HG03103 (cell line): ENCODE results near the gene EXOC6.
"Not testable (repeated sequence)": the region's sequence is repeated elsewhere in the genome, so short reads cannot be mapped to it uniquely, and the experiment has no call there.

Source experiments
- ATAC-seq: cut with Tn5 transposase; IDR thresholded peaks from one replicate; pipeline ENCODE4 v1.9.1; 2021; ENCODE audit warnings: low read depth; ENCODE audit not compliant: unreplicated experiment

The EXOC6 gene

DNA sequence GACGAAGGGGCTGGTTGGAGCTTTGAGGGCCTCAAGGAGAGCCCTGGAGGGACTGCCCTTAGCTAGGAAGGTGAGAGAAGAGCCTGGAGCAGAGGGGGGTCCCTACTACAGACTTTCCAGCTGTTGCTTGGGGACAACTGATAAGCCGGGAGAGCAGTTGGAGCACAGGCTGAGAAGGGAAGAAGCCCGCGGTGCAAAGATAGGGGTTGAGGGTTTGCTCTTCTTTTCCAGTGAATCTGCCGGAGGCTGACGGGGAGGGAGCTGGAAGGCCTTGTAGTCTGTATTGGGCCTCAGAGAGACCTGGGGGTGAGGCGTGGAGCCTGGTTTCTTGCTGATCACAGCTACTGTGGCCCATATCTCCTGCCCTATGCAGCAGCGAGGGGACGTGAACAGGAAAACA is 249.1 kb downstream of the EXOC6 start:
- no peak for ATAC-seq

DNA sequence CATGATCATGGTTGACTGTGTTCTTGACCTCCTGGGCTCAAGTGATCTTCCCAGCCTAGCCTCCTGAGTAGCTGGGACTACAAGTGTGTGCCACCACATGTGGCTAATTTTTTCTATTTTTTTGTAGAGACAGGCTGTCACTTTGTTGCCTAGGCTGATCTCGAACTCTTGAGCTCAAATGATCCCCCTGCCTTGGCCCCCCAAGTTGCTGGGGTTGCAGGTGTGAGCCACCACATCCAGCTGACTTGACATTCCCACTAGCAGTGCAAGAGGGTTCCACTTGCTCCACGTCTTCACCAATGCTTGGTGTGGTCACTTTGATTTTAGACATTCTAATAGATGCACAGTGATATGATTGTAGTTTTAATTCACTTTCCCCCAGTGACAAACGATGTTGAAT is 250.5 kb downstream of the EXOC6 start:
- ATAC-seq: no peak

DNA sequence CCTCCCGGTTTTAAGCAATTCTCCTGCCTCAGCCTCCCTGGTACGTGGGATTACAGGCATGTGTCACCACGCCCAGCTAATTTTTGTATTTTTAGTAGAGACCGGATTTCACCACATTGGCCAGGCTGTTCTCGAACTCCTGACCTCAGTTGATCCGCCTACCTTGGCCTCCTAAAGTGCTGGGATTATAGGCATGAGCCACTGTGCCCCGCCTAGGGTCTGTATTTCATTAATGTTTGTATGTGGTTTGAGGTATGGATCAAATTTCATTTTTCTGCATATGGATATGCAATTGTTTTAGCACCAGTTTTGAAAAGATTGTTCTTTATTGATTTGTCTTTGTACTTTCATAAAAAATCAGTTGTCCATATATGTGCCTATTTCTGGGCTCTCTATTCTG is 251.3 kb downstream of the EXOC6 start:
- ATAC-seq: no peak

DNA sequence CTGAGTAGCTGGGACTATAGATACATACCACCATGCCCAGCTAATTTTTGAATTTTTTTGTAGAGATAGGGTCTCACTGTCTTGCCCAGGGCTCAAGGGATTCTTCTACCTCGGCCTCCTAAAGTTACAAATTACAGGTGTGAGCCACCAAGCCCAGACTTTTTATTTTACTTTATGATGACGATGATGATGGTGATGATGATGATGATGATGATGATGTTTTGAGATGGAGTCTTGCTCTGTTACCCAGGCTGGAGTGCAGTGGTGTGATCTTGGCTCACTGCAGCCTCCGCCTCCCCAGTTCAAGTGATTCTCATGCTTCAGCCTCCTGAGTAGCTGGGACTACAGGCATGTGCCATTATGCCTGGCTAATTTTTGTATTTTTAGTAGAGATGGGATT is 252.8 kb downstream of the EXOC6 start:
- not testable (repeated sequence) for ATAC-seq

DNA sequence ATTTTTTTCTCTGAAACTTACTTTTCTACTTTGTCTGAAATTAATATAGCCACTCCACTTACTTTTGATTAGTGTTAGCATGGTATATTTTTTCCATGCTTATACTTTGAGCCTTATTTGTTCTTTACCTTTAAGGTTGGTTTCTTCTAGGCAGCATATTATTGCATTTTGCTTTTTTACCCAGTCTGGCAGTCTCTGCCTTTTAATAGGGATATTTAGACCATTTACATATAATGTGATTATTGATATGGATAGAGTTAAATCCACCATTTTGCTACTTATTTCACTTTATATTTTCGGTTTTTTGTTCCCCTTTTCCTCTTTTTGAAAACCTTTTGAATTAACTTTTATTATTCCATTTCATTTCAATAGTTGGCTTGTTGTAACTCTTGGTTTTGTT is 255.6 kb downstream of the EXOC6 start:
- ATAC-seq: no peak

DNA sequence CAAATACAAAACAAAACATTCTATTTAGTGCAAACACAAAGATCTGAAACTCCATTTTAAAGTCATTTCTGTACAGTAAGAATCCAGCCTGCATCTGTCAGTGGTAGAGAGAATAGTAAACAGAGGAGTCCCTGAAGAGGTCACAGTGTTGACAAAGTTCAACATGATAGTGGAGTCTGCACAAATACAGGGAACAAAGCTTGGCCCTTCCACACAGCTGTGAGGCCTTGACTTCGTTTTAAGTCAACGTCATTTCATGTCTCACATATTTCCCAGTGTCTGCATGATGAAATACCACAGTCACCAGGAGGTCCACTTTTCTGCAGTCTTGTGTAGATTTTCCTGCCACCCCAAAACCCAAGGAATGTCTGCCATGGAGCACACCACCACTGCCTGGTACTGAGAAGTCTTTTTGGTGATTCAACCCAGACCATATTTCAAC is 258.3 kb downstream of the EXOC6 start:
- no peak for ATAC-seq
